NB4 (cell line): ENCODE measurements around the gene UTS2R.

ENCODE experiments used
- DNase-seq: peaks from one replicate; pipeline ENCODE4 v3.0.0; 2010; ENCODE audit warnings: low read depth
- H3K4me3 ChIP-seq: one replicate; pipeline ENCODE4 v1.5.1; 2011; ENCODE audit warnings: mild to moderate bottlenecking, low read depth, low read length, moderate library complexity
- MYC ChIP-seq: IDR thresholded peaks from 2 replicates; pipeline ENCODE4 v1.6.1; 2011; ENCODE audit warnings: low read depth, low read length
- POLR2A ChIP-seq: IDR thresholded peaks from 2 replicates; pipeline ENCODE4 v1.6.1; 2011; ENCODE audit warnings: mild to moderate bottlenecking; ENCODE audit not compliant: insufficient read length; ENCODE audit errors: extremely low read depth
- TF ChIP-seq, protein P1 (sequence below): IDR thresholded peaks from 2 replicates; pipeline ENCODE4 v1.6.1; 2011; ENCODE audit warnings: low read depth, low read length
- TF ChIP-seq, protein P2 (sequence below): IDR thresholded peaks from one replicate; pipeline ENCODE4 v1.5.1; 2012; ENCODE audit warnings: low read depth, low read length

Gene UTS2R

DNA sequence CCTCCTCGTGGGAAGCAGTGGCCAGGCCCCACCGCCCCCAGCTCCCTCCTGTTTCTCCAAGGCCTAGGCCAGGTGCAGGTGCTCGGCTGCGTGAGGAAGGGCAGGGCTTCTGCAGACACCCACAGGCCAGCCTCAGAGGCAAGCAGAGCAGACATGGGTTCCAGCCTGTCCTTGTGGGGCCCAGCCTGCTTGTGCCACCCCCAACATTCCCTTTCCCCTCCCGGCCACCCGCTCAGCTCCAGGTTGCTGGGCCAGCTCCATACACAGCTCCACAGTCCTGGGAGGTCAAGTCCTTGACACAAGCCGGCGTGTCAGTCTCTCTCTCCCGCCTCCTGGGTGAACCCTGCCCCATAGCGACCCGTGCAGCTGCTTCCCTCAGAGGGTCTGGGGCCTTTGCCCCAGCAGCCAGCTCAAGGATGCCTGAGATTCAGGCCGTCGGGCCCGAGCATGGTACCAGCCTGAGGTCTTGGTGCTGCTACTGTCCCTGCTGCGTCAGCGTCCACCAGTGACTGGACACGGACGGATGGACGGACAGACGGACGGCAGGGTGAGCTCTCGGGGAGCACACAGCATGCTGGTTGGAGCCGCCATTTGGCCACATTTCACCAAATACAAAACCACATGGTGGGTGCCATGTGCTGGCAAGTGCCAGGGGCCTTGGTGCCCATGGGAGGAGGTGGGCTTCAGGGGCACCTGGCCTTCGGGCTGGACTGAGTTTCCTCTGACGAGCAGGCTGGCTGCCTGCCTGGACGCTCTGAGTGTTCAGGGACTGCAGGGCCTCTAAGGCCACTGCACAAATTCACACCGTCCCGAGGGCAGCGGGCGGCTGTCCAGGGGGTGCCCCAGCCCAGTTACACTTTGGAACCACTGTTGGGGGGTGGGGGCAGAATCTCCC, 46.0 kb upstream of the UTS2R start:
- no peak for DNase-seq
- TF ChIP-seq, protein P1, sequence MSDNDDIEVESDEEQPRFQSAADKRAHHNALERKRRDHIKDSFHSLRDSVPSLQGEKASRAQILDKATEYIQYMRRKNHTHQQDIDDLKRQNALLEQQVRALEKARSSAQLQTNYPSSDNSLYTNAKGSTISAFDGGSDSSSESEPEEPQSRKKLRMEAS: no peak
- TF ChIP-seq, protein P2, sequence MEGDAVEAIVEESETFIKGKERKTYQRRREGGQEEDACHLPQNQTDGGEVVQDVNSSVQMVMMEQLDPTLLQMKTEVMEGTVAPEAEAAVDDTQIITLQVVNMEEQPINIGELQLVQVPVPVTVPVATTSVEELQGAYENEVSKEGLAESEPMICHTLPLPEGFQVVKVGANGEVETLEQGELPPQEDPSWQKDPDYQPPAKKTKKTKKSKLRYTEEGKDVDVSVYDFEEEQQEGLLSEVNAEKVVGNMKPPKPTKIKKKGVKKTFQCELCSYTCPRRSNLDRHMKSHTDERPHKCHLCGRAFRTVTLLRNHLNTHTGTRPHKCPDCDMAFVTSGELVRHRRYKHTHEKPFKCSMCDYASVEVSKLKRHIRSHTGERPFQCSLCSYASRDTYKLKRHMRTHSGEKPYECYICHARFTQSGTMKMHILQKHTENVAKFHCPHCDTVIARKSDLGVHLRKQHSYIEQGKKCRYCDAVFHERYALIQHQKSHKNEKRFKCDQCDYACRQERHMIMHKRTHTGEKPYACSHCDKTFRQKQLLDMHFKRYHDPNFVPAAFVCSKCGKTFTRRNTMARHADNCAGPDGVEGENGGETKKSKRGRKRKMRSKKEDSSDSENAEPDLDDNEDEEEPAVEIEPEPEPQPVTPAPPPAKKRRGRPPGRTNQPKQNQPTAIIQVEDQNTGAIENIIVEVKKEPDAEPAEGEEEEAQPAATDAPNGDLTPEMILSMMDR: no peak
- no peak for TF ChIP-seq POLR2A
- no peak for TF ChIP-seq MYC
- no peak overlapping the region for H3K4me3 ChIP-seq

DNA sequence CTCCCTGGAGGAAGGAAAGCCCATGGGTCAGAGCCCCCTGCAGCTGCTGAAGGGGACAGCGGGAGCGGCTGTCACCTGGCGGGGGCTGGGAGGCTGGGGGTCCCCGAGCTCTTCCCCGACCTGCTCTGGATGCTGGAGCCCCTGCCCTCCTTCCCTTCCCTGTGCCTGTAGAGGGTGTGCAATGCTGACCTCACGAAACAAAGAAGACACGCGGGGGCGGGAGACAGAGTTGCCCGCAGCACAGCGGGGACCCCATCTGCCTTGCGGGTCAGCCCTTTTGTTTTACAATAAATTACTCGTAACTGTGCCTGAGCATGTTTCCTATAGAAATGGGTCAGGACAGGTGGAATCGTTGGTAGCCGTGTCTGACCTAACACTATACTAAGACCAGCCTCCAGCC, 44.3 kb upstream of the UTS2R start:
- TF ChIP-seq, protein P2: no peak
- TF ChIP-seq, protein P1: no peak
- TF ChIP-seq POLR2A (no peak), MYC (no peak)
- H3K4me3 ChIP-seq: no peak overlapping the region

DNA sequence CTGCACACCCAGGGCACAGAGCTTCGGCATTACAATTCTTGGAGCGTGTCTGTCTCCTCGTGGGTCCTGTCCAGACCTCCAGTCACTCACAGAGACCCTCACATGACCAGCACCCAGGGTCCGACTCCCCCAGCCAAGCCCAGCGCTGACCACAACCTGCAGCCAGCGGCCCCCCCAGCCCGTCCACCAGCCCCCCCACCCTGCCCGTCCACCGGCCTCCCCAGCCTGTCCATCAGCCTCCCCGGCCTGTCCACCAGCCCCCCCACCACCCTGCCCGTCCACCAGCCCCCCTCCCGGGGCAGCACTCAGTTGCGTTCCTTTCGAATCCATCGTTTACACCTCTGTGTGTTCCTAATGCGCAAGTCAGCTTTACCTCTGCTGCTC, 43.8 kb upstream of the UTS2R start:
- DNase-seq: no peak
- H3K4me3 ChIP-seq: no peak overlapping the region
- TF ChIP-seq, protein P1: no peak
- no peak for TF ChIP-seq POLR2A
- TF ChIP-seq, protein P2: no peak
- TF ChIP-seq MYC: no peak

More for the DNA sequence above, 44.3 kb upstream of the UTS2R start:
- peak; percentile 51 for DNase-seq

DNA sequence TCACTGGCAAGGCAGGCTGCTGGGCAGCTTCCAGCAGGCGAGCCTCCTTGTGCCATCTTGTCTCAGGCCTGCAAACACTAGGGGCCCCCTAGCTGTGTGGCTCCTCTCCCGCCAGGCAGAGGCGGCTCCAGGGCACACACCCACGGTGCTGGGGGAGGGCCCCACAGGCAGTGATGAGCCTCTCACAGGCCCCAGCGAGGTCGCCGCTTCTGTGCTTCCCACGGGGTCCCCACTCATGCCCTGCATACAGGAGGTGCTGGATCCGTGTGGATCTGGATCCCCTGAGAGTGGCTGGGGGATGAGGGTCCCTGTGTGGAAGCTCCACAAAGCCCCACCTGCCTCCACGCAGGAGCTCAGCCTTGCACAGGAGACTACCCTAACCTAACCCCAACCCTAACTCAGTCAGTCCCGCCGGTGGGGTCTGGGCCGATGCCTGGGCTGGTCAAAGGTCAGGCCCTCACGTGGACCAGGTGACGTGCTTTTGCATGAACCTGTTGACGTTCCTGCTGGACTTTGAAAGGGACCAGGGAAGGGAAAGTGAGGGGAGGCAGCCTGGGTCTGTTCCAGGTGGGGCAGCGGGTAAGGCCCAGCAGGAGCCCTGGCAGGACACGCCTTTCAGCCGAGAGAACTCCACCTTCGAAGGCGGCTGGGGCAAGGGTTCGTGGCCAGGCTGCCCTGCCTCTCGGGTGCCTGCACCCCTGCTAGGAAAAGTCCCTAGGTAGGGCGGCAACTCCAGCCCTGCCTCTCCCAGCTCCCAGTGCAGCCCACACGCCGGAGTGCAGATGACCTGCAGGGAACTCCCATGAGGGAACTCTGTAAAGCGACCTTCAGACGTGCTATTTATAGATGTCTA, 43.2 kb upstream of the UTS2R start:
- TF ChIP-seq POLR2A (no peak), MYC (no peak)
- TF ChIP-seq, protein P2: no peak
- TF ChIP-seq, protein P1: no peak
- DNase-seq: no peak
- H3K4me3 ChIP-seq: no peak overlapping the region

DNA sequence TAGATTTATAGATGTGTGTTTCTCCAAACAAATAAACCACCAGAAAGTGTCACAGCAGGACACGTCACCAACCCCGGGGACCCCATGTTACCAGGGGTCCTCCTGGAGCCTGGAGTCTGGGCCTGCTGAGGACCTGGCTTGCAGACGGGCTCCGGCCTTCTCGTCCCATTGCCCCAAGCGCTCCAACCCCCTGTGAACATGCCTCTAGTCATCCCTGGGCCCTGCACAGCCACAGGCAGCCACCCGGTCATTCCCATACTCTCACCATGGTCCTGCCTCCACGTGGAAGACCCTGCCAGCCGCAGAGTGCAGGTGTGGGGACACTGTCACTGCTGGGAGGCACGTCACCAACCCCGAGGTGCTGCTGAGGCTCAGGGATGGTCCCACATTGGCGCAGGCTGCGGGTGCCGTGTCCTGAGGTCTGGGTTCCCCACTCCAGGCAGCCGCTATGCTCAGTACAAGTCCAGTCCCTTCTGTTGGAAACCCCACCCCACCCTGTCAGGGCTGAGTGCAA, 42.5 kb upstream of the UTS2R start:
- TF ChIP-seq, protein P2: no peak
- TF ChIP-seq, protein P1: no peak
- TF ChIP-seq POLR2A: no peak
- no peak for TF ChIP-seq MYC
- no peak overlapping the region for H3K4me3 ChIP-seq
- DNase-seq: no peak
